Uterus (tissue), 4 donors: Measurements from ENCODE around the gene UCK2. TPM values are rescaled to one million over a fixed set of nuclear protein-coding genes. Genes with fewer than 3 reads are reported as not detected.

Source experiments
- DNase-seq, 2 donors: peaks; one replicate each; pipeline ENCODE4 v3.0.0-alpha.2; 2019 to 2020
- H3K27ac ChIP-seq, 2 donors: fragments of 200-600 bp; sonication (generic); 1 replicate in 1 of 2; 2 replicates in 1 of 2; pipeline ENCODE4 v1.5.1; 2016 to 2018
- H3K27me3 ChIP-seq, 2 donors: fragments of 200-600 bp; sonication (generic); one replicate each; pipeline ENCODE4 v1.5.1; 2018 to 2019; ENCODE audit warnings: control low read depth in 1 of 2
- H3K36me3 ChIP-seq, 2 donors: fragments of 200-600 bp; sonication (generic); one replicate each; pipeline ENCODE4 v1.5.1; 2019; ENCODE audit warnings: control low read depth in 1 of 2
- H3K4me1 ChIP-seq, 2 donors: fragments of 200-600 bp; sonication (generic); one replicate each; pipeline ENCODE4 v1.5.1; 2018 to 2019; ENCODE audit warnings: control low read depth in 1 of 2
- H3K4me3 ChIP-seq, 2 donors: fragments of 200-600 bp; sonication (generic); 1 replicate in 1 of 2; 2 replicates in 1 of 2; pipeline ENCODE4 v1.5.1; 2018 to 2019; ENCODE audit warnings: mild to moderate bottlenecking in 1 of 2
- H3K9me3 ChIP-seq, 2 donors: fragments of 200-600 bp; sonication (generic); one replicate each; pipeline ENCODE4 v1.5.1; 2019; ENCODE audit warnings: control low read depth in 1 of 2
- POLR2A ChIP-seq, 2 donors: fragments of 450-650 bp; IDR thresholded peaks; one replicate each; pipeline ENCODE4 v1.6.1; 2016; ENCODE audit warnings: antibody characterized with exemption in 2 of 2, mild to moderate bottlenecking in 1 of 2, moderate library complexity in 1 of 2
- intact Hi-C: fragments of 100-400 bp; cut with DNase I; formaldehyde crosslinking; loops from one replicate; pipeline ENCODE4 v1.15.1; 2023; ENCODE audit warnings: low total_unique reads
- total RNA-seq, 4 donors: library from RNA; depleted of rRNA in 3 of 4; stranded (reverse); fragments of >200 nt in 3 of 4; gene quantifications; one replicate each; pipeline versions ENCODE4 v1.1.0 to v1.2.4, GENCODE V29; 2014 to 2023
- TF ChIP-seq, protein P1 (sequence below), 4 experiments: fragments of 200-600 bp in 2 of 4; fragments of 450-650 bp in 2 of 4; sonication (generic) in 2 of 4; IDR thresholded peaks; one replicate each; pipeline ENCODE4 v1.5.1; 2016 to 2019; ENCODE audit warnings: antibody characterized with exemption in 4 of 4, mild to moderate bottlenecking in 2 of 4, moderate library complexity in 1 of 4
- donor health status: DM: yes; HTN: yes; CAD: no.

UCK2 gene
- total RNA-seq, 4 donors from 2014 or later = 3.5 to 34.1 (median 25.7) TPM

- DNase-seq = no peak
- Histone ChIP-seq H3K9me3 (no peaks in the 10 kb centered on the region), H3K4me1 (no peaks in the 10 kb centered on the region), H3K4me3 (no peak overlapping the region), H3K27me3 (no peaks in the 10 kb centered on the region), H3K27ac (no peak overlapping the region), H3K36me3 (no peaks in the 10 kb centered on the region)
- TF ChIP-seq POLR2A (IDR thresholded peaks at IDR 0.05) = no peak
- TF ChIP-seq, protein P1, sequence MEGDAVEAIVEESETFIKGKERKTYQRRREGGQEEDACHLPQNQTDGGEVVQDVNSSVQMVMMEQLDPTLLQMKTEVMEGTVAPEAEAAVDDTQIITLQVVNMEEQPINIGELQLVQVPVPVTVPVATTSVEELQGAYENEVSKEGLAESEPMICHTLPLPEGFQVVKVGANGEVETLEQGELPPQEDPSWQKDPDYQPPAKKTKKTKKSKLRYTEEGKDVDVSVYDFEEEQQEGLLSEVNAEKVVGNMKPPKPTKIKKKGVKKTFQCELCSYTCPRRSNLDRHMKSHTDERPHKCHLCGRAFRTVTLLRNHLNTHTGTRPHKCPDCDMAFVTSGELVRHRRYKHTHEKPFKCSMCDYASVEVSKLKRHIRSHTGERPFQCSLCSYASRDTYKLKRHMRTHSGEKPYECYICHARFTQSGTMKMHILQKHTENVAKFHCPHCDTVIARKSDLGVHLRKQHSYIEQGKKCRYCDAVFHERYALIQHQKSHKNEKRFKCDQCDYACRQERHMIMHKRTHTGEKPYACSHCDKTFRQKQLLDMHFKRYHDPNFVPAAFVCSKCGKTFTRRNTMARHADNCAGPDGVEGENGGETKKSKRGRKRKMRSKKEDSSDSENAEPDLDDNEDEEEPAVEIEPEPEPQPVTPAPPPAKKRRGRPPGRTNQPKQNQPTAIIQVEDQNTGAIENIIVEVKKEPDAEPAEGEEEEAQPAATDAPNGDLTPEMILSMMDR (IDR thresholded peaks at IDR 0.05) = no peak
- intact Hi-C loops = no loop called here
Observed at GRCh38 chr1:165834229-165834628, 6.8 kb downstream of the UCK2 start.

- no peaks in the 10 kb centered on the region for H3K9me3 ChIP-seq
- no peak for DNase-seq
- H3K4me1 ChIP-seq = no peaks in the 10 kb centered on the region
- H3K27ac ChIP-seq = no peak overlapping the region
- intact Hi-C loops = no loop called here
- H3K4me3 ChIP-seq = no peak overlapping the region
- H3K27me3 ChIP-seq = no peaks in the 10 kb centered on the region
- TF ChIP-seq, protein P1 (IDR thresholded peaks at IDR 0.05) = no peak
- TF ChIP-seq POLR2A (IDR thresholded peaks at IDR 0.05) = no peak
- H3K36me3 ChIP-seq = no peaks in the 10 kb centered on the region
Observed at GRCh38 chr1:165834881-165835280, 7.5 kb downstream of the UCK2 start.

- no peak for DNase-seq
- Histone ChIP-seq H3K4me1 (no peaks in the 10 kb centered on the region), H3K4me3 (no peak overlapping the region), H3K27ac (no peak overlapping the region), H3K27me3 (no peaks in the 10 kb centered on the region), H3K9me3 (no peaks in the 10 kb centered on the region), H3K36me3 (no peaks in the 10 kb centered on the region)
- TF ChIP-seq, protein P1 (IDR thresholded peaks at IDR 0.05) = no peak
- no peak for TF ChIP-seq POLR2A (IDR thresholded peaks at IDR 0.05)
- intact Hi-C loops = no loop called here
Observed at GRCh38 chr1:165836664-165837482, 9.5 kb downstream of the UCK2 start.

DNA sequence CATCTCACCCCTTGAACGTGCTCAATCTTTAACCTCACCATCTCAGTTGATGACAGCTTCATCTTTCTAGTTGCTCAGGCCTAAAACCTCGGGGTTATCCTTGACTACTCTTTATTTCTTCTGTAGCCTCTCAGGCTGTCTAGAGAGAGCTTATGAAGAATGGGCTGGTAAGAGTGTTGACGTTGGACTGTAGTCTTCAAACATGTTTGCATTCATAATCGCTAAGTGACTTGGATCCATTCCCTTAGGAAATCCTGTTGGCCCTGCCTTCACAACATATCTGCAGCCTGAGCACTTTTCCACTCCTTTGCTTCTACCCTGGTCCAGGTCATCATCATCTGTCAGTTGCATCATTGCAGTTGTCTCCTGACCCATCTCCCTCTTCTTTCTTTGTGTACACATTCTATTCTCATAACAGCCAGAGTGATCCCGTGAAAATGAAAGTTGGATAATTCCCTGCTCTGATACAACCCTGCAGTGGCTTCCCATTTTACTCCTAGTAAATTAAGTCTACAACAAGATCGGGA, 10.5 kb downstream of the UCK2 start:
- Histone ChIP-seq H3K27me3 (no peaks in the 10 kb centered on the region), H3K4me3 (no peak overlapping the region), H3K36me3 (no peaks in the 10 kb centered on the region), H3K4me1 (no peaks in the 10 kb centered on the region), H3K9me3 (no peaks in the 10 kb centered on the region), H3K27ac (no peak overlapping the region)
- no peak for DNase-seq
- no peak for TF ChIP-seq POLR2A (IDR thresholded peaks at IDR 0.05)
- TF ChIP-seq, protein P1 (IDR thresholded peaks at IDR 0.05) = no peak
- intact Hi-C loops = no loop called here

GRCh38 chr1:165840423-165840822, 13.0 kb downstream of the UCK2 start:
- H3K27me3 ChIP-seq = no peaks in the 10 kb centered on the region
- H3K4me3 ChIP-seq = no peak overlapping the region
- no peak for DNase-seq
- H3K9me3 ChIP-seq = no peaks in the 10 kb centered on the region
- no peaks in the 10 kb centered on the region for H3K4me1 ChIP-seq
- no peak overlapping the region for H3K27ac ChIP-seq
- intact Hi-C loops = no loop called here
- H3K36me3 ChIP-seq = no peaks in the 10 kb centered on the region
- TF ChIP-seq POLR2A (IDR thresholded peaks at IDR 0.05) = no peak
- TF ChIP-seq, protein P1 (IDR thresholded peaks at IDR 0.05) = no peak
